ENCODE measurements around the gene NINL. TPM values are rescaled to one million over a fixed set of nuclear protein-coding genes. Genes with fewer than 3 reads are reported as not detected.

NINL gene
- total RNA-seq, 6 experiments from 2014 or later: 3.6 to 16.0 (median 7.1) TPM

- ATAC-seq (peak in 1 of 4 donors; percentile 28), DNase-seq (no peak)
- Histone ChIP-seq H3K36me3 (no peaks in the 10 kb centered on the region), H3K27ac (no peak overlapping the region), H3K27me3 (no peaks in the 10 kb centered on the region), H3K4me1 (no peaks in the 10 kb centered on the region), H3K9me3 (no peaks in the 10 kb centered on the region), H3K4me3 (no peak overlapping the region)
- intact Hi-C loops (cut with DNase I): loop anchor here in 1 of 2 donors (10.0 kb wide), 1 partner anchor 82 kb away; no protein-coding TSS in a partner anchor
- whole genome bisulfite sequencing (ENCODE audit: insufficient coverage, low coverage, low lambda C conversion rate, missing lambda C conversion rate): 90% methylated on average over 2 of the region's 16 CpGs
- TF ChIP-seq CTCF (IDR thresholded peaks at IDR 0.05) (no peak), POLR2A (IDR thresholded peaks at IDR 0.05) (no peak)
These were observed 8.4 kb downstream of the NINL start for GRCh38 chr20:25576783-25577530.

DNA sequence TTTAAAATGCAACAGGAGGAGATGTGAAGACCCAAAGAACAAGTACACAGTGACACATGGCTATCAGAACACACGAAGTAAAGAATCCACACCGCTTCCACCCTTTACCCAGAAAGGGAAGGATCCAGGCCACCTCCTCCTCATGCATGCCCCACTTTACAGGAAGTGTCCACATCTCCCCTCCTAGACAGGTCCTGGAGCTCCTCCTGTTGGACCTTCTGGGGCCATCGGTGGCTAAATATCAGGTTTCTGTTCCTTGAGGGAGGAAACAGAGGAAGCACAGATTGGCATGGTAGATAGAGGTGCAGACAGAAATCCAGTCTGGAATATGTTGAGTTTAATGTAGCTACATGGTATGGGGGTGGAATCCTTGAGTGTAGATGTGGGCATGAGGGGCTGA, 10.9 kb downstream of the NINL start:
- H3K4me1 ChIP-seq: no peaks in the 10 kb centered on the region
- H3K27me3 ChIP-seq: no peaks in the 10 kb centered on the region
- no peak overlapping the region for H3K27ac ChIP-seq
- 55% methylated on average over 3 of the region's 3 CpGs for WGBS (ENCODE audit: insufficient coverage, low coverage, low lambda C conversion rate, missing lambda C conversion rate)
- ATAC-seq (peak; percentile 23 to 64 (median 56)), DNase-seq (no peak)
- TF ChIP-seq POLR2A (IDR thresholded peaks at IDR 0.05) (no peak), CTCF (IDR thresholded peaks at IDR 0.05) (peak in 1 of 4 donors; percentile 6)
- H3K4me3 ChIP-seq: no peak overlapping the region
- intact Hi-C loops (cut with DNase I): loop anchor here in 1 of 2 donors (10.0 kb wide), 1 partner anchor 80 kb away; no protein-coding TSS in a partner anchor
- no peaks in the 10 kb centered on the region for H3K9me3 ChIP-seq
- H3K36me3 ChIP-seq: no peaks in the 10 kb centered on the region

- DNase-seq (no peak), ATAC-seq (no peak)
- Histone ChIP-seq H3K36me3 (no peaks in the 10 kb centered on the region), H3K27me3 (no peaks in the 10 kb centered on the region), H3K9me3 (no peaks in the 10 kb centered on the region), H3K4me3 (no peak overlapping the region), H3K4me1 (no peaks in the 10 kb centered on the region), H3K27ac (no peak overlapping the region)
- intact Hi-C loops (cut with DNase I): loop anchor here in 1 of 2 donors (10.0 kb wide), 1 partner anchor 79 kb away; no protein-coding TSS in a partner anchor
- TF ChIP-seq POLR2A (IDR thresholded peaks at IDR 0.05): no peak
- no peak for TF ChIP-seq CTCF (IDR thresholded peaks at IDR 0.05)
- WGBS (ENCODE audit: insufficient coverage, low coverage, low lambda C conversion rate, missing lambda C conversion rate): 89% methylated on average over 6 of the region's 6 CpGs
These were observed 11.8 kb downstream of the NINL start for GRCh38 chr20:25573288-25574251.

- Histone ChIP-seq H3K36me3 (no peaks in the 10 kb centered on the region), H3K9me3 (no peaks in the 10 kb centered on the region), H3K4me1 (no peaks in the 10 kb centered on the region), H3K27me3 (no peaks in the 10 kb centered on the region), H3K27ac (no peak overlapping the region), H3K4me3 (no peak overlapping the region)
- DNase-seq (no peak), ATAC-seq (no peak)
- intact Hi-C loops (cut with DNase I): loop anchor here in 1 of 2 donors (10.0 kb wide), 1 partner anchor 77 kb away; no protein-coding TSS in a partner anchor
- TF ChIP-seq POLR2A (IDR thresholded peaks at IDR 0.05) (no peak), CTCF (IDR thresholded peaks at IDR 0.05) (no peak)
- WGBS (ENCODE audit: insufficient coverage, low coverage, low lambda C conversion rate, missing lambda C conversion rate): 100% methylated on average over 1 of the region's 2 CpGs
These were observed 13.5 kb downstream of the NINL start for GRCh38 chr20:25571817-25572216.

Data from right lobe of liver (tissue), 6 donors.